HG03025 (cell line): ENCODE measurements around the gene RIPK4.

ENCODE experiments used
- ATAC-seq: cut with Tn5 transposase; IDR thresholded peaks from one replicate; pipeline ENCODE4 v1.9.1; 2021; ENCODE audit warnings: mild to moderate bottlenecking, moderate library complexity; ENCODE audit not compliant: unreplicated experiment, low FRiP score

RIPK4 gene

DNA sequence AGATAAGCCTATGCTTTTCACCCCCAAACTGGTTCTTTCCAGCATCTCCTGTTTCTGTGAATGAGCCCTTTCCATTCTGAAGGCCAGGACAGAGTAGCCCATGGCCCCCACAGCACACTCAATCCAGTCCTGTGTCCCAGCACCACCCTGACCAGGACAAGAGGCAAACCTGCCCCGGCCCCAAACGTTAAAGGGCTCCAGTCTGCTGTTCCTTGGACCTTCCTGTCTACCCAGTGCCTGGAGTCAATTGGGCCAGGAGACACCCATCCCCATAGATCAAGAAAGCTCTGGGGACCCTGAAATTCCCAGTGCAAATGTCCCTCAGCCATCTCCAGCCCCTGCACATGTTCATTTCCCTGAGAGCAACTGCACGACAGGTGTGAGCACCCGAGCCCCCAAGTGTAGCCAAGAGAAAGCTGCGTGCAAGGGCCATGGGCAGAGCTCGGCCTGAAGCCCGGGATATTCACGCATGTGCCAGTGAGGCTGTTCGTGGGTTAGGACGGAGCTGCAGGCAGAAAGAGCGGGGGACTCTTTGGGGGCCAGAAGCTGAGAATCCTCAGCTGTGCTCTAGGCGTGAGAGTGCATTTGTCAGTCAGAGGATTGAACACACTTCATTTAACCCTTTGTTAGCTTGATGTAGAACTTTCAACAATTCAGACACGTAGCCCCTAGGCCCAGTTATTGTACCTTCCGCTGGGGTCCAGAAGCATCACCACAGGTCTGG, 4.2 kb upstream of the RIPK4 start:
- ATAC-seq: no peak

DNA sequence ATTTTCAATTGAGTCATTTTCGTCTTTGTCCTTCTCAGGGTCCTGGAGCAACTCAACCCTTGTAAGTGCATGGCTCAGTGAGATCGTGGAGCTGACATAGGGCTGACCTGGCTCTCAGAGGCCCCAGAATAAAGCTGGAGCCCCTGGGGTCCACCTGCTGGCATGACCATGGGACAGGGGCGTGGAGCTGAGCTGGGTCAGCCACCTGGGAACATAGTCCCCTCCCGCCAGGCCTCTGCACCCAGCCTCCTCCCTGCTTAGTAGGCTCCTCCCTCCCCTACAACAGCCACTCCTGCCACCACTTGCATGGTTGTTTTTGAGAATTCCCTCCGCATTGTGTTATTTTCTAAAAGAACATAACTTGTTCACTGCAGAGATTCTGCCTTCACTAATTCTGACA, 3.1 kb upstream of the RIPK4 start:
- no peak for ATAC-seq

DNA sequence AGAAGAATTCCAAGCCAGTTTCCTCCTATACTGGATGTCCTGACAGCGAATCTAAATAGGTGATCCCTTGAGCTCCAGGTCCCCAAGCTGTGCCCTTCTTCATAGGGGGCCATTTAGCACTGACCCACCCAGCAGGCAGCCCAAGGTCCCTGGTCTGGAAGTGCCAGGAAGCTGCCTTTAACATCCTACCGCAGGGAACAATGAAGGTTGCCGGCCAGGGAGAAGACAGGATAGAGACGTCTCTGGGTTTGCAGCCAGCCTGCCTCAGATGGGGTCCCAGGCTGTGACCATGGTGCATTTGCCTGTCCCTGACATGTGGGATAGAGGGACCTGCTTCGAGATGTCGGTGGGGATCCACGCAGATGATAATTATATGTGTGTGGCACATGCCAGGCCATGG, 2.7 kb upstream of the RIPK4 start:
- ATAC-seq: no peak

DNA sequence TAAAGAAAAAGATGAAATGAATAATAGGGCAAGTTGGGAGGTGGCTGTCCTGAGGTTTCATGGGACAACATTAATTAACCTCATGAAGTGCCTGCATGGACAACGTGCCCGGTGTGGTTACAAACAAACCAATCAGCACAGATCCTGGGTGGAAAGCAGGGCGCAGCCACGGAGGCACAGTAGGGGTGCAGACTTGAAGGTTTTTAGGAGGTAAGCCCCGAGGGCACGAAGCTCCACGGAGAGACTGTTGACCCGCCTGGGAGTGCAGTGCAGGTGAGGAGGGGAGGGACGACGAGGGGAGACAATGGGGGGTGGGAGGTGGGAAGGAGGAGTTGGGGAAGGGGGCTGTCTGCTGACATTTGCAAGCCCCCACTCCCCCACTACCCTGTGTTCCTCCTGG, 2.3 kb upstream of the RIPK4 start:
- ATAC-seq: no peak

DNA sequence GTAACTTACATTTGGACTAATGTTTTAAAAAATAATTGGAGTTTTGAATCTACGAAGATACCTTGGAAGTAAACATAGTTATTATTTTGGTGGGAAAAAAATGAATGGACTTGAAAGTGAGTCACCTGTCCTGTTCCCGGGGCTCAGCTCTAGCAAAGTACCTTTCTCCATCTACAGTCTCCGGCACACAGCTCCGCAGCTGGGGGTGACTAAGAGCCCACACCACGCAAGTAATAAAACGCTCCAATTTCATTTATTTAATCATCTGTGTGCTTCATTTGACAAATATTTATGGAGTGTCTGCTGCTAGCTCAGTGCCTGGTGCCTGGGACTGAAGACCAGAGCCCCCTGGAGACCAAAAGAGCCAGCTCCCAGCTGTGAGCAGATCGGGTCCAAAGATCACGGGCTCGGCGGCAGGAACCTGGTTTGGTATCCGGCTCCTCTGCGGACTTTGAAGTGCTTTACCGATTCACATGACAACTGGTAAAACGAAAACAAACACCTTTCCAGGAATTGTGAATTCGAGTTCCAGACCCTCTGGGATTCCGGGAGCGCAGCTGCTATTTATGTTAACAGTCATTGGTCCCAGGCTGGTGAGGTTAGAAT, 1.7 kb upstream of the RIPK4 start:
- ATAC-seq: no peak

DNA sequence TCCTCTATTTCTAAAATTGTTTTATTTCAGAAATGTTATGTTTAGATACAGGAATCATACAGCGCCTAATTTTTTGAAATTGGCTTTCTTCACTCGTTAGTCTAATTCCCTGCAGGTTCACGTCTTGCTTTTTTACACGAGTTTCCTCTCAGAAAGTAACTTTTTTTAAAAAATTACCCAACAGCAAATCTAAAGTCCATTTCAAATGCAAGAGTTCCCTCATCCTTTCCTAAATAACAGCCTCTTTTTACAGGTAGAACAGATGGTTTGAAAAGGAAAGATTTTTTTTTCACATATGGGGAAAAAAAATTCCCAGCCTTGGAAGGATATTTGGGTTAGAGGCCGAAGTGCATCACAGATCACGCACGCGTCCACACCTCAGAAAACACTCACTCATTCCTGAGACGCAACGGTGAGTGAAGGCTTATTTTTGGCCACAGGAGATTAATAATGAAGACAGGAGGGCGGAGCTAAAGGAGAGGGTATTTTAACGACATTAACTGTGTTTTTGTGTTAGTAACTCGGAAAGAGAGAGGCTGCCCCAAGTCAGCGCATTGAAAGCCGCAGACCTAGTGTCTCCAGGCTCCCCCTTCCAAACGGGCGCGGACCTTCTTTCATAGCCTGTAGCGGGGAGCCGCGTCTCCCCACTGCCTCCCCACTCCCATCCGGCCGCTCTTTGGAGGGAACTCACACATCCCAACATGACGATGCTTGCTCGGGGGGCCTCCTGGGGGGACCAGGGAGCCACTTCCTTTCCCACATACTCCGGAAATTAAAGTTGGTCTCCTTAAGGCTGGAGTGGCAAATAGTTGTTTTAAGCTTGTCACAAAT, 969 bp upstream of the RIPK4 start:
- no peak for ATAC-seq

DNA sequence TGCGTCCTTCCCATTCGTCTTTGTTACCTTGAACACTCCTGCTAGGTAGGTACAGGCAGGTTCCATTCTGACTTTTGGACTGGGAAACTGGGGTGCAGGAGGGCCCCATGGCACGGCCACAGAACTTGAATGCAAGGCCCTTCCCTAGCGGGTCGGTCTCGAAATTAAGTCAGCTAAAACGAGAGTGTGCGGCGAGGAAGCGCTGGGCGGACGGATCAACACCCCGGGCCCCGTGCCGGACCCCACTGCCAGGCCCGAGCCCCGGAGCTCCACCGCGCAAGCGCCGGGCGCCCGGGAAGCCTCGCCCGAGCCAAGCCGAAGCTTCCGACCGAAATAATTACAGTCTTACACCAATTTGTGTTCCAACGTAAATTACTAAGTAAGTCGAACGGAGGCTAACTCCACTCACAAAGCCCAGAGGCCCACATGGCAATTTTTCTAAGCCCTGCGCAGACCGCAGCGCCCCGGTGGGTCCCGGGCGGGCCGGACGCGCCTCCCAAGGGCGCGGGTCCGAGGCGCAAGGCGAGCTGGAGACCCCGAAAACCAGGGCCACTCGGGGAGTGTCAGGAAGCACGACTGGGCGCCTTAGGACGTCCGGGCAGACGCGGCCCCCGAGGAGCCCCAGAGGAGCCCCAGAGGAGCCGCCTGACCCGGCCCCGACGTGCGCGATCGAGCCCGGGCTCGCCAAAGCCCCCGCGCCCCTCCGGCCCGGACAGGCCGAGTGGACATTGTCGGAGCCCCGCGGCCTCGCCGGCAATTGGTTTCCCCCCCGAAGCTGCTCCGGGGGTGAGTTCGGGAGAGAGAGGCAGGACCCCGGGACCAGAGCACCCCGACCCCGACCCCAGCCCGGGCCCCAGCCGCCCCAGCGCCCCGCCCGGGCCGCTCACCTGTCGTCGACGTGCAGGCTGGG, 624 bp downstream of the RIPK4 start:
- ATAC-seq: no peak

DNA sequence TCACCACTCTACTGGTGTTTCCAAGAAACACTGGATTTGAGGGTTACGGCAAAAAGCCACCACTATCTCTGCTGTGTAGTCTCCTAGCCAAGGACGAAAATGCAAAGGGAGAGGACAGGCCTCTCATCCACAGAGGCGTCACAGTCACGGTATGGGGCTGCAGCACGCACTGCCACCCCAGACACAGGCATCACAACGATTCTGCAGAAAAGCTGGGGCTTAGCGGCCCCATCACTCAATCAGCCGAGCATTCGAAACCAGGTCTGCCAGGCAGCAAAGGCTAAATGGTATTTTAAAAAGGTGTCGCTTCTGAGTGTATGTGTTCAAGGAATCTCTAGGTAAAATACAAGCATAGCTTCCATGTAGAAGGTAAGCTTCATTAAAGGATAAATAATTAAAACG, 1.4 kb downstream of the RIPK4 start:
- ATAC-seq: no peak

DNA sequence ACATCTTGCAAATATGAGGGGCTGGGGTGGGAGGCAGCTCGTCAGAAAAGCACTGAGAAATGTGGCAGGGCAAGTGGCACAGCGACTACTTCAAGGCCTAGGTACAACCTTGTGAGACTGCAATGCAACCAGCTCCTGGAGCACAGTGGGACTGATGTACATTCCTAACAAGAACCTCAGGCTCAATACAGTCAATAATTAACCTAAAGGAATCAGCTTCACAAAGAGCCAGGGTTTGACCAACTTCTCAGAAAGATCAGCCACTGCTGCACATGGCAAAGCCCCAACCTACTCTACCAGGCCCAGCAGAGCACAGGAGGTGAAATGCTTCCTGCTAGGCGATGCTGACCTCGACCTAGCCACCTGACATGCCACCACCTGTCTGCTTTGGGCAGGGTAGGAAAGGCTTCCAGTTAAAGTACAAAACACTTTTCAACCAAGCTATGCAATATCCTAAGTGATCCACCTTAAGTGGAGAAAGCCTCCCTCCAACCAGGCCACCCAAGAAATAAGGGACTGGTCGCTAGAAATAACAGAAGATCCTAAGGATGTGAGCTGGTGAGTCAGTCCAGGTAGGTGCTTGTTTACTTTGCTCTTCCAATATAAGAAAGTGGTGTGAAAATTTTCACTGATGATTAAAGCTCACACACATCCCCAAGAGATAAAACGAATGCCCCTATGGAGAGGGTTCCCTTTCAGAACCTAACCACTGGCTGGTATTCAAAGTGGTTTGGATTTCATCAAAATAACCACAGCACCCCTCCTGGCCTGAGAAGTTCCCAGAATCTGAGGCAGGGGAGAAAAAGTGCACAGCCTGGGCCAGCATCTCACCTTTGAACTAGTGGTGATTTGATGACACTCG, 2.1 kb downstream of the RIPK4 start:
- ATAC-seq: no peak

DNA sequence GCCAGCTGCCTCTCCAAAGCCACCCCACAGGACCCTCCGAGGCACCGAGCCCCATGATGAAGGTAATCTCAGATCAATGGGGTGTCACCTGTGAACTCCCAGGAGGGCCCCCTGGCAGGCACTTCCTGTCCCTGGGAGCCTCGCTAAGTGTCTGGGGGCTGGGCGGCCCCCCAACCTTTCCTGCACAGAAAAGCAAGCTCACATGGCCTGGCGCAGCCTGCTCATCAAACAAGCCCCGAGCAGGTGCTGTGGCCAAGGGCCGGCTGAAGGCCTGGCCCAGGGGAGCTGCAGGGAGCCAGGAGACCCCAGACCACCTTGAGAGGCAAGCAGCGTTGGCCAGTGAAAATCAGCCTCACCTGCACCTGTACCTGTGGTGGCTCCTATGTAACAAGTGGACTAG, 2.9 kb downstream of the RIPK4 start:
- no peak for ATAC-seq

DNA sequence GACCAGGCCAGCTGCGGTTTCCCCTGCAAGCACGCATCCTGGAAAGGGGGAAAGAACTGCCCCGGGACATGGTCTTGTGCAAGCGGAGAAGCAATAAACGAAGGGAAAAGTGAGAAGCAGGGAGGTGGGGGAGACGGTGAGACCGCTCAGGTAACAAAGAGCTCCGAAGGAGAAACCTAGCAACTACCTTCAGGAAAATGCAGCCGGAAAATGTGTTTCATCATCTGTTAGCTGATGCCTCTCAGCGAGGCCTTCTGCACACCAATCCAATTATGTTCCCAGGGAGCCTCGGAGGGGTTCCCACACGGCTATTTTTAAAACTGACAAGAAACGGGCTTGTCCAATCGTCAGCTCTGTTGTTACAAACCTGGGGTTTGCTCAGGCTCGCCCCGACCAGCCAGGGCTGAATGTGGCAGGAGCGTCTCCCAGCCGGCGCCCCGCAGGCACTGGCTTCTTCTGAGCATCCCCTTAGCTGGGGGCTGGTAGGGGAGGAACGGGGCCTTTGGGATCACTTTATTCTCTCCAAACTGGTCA, 3.4 kb downstream of the RIPK4 start:
- ATAC-seq: no peak

DNA sequence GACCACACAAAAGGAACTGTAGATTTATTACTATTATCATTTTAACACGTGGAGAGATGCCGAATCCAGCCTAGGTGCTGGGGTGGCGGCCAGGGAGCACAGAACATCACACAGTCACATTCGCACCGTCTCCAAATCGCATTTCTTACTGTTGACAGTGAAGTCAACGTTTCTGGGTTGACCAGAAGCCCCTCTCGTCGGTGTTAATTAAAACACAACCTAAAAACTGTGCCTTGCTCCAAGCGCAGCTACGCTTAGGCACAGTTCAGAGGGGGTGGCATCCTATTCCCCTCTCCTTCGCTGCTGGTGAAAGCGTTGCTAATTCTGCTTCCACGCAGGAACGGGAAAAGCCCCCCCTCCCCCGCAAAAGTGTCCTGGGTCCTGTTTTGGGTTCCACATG, 4.1 kb downstream of the RIPK4 start:
- ATAC-seq: no peak

DNA sequence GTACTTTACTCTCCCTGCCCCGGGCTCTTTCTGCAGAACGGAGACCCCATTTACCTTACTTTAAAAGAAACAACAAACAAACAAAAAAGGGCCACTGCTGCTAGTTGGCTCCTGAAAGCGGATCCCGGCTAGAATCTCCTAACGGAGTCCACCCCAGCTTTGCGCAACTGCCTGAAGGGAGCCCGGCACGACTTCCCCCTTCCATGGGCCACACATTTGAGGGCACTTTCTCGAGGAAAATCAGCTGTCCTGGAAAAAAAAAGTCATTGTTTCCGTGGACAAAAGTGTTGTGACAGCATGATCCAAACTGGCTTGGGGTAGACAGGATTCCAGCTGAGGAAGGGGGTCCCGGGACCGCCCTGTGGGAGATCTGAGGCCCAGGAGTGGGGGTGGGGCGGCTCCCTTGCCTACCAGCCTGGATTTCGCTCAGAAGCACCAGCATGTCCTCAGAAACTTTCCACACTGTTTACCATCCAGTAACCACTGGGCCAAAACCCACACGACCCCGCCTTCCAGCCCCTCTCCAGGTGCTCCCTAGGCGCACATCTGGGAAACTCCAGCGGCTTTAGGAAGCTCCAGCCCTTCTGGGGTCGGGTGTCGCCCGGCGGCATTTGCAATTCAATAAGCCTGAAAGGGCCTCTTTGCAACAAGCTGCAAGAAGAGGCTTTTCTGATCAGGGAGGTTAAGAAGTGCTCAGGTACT, 4.8 kb downstream of the RIPK4 start:
- no peak for ATAC-seq

DNA sequence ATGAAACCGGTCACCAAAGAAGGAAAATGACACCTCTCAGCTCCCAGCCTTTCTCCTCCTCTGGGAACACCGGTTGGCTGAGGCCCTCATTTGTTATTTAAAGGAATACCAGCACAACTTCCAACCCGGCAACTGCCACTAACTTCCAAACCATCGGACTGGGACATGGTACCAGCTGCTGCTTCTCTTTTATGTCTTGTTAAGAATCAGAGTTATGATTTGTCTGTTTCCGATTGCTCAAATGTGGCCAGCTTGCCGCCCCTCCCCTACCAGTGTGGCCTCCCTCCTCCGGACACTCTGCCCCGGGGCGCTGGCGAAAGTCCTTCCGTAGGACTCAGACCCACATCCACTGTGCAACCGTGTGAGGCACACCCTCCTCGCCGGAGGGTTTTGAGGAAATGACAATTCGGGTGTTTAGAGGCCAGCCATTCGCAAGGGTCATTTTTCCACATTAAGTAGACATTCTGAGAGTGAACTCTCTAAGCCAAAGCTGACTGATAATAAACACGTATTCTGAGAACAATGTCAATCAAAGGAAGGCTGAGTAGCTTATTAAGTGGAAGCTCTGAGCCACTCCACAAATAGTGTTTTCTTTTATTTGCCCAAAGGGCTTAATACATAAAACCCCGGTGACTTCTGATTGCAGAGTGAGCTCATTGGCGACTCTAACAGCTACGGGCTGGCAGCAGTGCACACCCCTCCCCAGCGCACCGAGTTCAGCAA, 5.5 kb downstream of the RIPK4 start:
- ATAC-seq: no peak

DNA sequence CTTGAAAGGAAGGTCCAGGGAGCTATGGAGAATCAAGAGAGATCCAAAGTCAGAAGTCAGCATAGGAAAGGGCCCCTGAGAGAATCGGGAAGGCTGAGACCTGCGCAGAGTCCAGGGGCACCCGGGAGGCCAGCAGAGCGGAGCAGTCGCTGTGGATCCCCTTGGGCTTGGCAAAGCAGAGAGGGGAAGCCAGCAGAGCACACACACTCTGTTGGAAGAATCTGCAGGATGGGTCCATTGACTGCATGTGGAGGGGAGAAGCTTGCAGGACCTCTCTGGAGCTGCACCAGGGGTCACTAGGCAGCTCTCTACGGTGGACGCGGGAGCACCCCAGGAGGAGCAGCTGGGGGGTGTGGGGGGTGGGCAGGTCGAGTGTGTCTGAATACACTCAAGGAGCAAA, 6.4 kb downstream of the RIPK4 start:
- ATAC-seq: no peak

DNA sequence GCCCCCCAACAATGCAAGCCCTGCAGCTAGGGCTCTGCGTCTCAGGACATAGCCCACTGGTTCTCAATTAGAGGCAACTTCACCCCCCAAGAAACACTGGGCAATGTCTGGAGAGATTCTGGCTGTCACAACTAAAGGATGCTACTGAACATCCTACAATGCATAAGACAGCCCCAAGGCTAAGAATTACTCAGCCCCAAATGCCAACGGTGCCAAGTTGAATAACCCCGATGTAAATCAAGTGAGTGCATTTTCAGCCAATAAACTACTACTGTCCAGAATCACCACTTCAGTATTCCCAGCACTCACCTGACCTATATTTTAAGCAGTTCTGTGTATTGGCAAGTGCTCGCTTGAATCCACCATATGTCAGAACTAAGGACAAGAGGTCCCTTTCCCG, 6.9 kb downstream of the RIPK4 start:
- no peak for ATAC-seq

DNA sequence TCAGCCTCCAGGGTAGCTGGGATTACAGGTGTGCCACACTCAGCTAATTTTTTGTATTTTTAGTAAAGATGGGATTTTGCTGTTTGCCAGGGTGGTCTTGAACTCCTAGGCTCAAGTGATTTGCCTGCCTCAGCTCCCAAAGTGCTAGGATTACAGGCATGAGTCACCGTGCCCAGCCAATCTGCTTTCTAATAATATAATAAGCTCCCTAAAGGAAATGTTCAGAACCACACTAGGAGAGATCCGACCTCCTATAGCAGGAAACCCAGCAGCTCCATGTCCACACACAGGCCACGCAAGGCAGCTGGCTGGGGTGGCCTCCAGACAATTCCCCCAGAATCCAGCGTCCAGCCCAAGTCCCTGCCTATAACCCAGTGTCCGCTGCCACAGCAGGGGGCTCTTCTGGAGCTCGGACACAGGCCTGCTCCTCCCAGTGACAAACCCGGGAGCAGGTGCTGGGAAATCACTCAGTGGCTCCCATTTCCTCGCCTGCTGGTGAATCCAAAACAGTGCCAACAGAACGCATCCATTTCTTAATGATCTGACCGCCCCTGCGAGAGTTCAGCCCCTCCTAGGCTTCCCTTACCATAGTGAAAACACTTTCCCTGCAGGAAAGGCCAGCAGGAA, 7.5 kb downstream of the RIPK4 start:
- no peak for ATAC-seq

DNA sequence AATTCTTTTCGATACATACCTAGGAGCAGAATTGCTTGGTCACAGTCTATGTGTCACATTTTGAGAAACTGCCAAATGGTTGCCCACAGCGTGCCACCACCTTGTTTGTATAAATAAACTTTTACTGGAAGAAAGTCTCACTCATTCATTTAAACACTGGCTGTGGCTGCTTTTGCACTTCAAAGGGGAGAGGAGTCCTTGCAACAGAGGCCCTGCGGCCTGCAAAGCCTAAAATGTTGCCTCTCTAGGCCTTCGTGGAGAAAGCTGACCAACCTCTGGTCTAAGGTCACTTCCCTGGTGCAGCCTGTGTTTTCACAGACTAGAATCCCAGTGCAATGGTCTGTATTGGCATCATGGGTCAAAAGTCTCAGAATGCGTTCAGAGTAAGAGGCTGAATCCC, 8.3 kb downstream of the RIPK4 start:
- no peak for ATAC-seq
